ENCODE data around the gene UNCX.

Gene UNCX

GRCh38 chr7:1218541-1219165, 14.0 kb upstream of the UNCX start:
- no peak for DNase-seq (ENCODE audit: low read depth)

GRCh38 chr7:1219498-1219897, 13.2 kb upstream of the UNCX start:
- DNase-seq (ENCODE audit: low read depth): no peak

GRCh38 chr7:1220000-1220726, 12.5 kb upstream of the UNCX start:
- DNase-seq (ENCODE audit: low read depth): no peak

- DNase-seq (ENCODE audit: low read depth): no peak
Observed at GRCh38 chr7:1220977-1221745, 11.5 kb upstream of the UNCX start.

GRCh38 chr7:1223196-1223981, 9.3 kb upstream of the UNCX start:
- no peak for DNase-seq (ENCODE audit: low read depth)

- no peak for DNase-seq (ENCODE audit: low read depth)
Observed at GRCh38 chr7:1224086-1224716, 8.5 kb upstream of the UNCX start.

GRCh38 chr7:1225030-1225429, 7.6 kb upstream of the UNCX start:
- no peak for DNase-seq (ENCODE audit: low read depth)

- DNase-seq (ENCODE audit: low read depth): no peak
Observed at GRCh38 chr7:1225441-1226185, 7.1 kb upstream of the UNCX start.

- no peak for DNase-seq (ENCODE audit: low read depth)
Observed at GRCh38 chr7:1226186-1226901, 6.3 kb upstream of the UNCX start.

- DNase-seq (ENCODE audit: low read depth): no peak
Observed at GRCh38 chr7:1227071-1227804, 5.4 kb upstream of the UNCX start.

GRCh38 chr7:1227814-1228544, 4.7 kb upstream of the UNCX start:
- no peak for DNase-seq (ENCODE audit: low read depth)

- DNase-seq (ENCODE audit: low read depth): no peak
Observed at GRCh38 chr7:1228545-1229201, 4.0 kb upstream of the UNCX start.

- no peak for DNase-seq (ENCODE audit: low read depth)
Observed at GRCh38 chr7:1229202-1229947, 3.3 kb upstream of the UNCX start.

- DNase-seq (ENCODE audit: low read depth): no peak
Observed at GRCh38 chr7:1229956-1230355, 2.7 kb upstream of the UNCX start.

- no peak for DNase-seq (ENCODE audit: low read depth)
Observed at GRCh38 chr7:1230411-1231213, 2.1 kb upstream of the UNCX start.

GRCh38 chr7:1231214-1232102, 1.2 kb upstream of the UNCX start:
- DNase-seq (ENCODE audit: low read depth): no peak
